ENCODE measurements around the gene PLOD1. TPM values are rescaled to one million over a fixed set of nuclear protein-coding genes. Genes with fewer than 3 reads are reported as not detected.

PLOD1 gene
- polyA plus RNA-seq, 3 donors: 46.7 to 71.4 (median 47.0) TPM

- 84 to 93% (median 92%) methylated on average over 8 of the region's 8 CpGs for WGBS, 3 donors
- no peak overlapping the region for H3K27ac ChIP-seq (ENCODE audit: low read depth, low read length)
These were observed 78.2 kb downstream of the PLOD1 start for GRCh38 chr1:12012560-12013316.

GRCh38 chr1:12014141-12014991 is 79.8 kb downstream of the PLOD1 start:
- no peak overlapping the region for H3K27ac ChIP-seq (ENCODE audit: low read depth, low read length)
- WGBS, 3 donors: 79 to 85% (median 79%) methylated on average over 16 of the region's 16 CpGs

DNA sequence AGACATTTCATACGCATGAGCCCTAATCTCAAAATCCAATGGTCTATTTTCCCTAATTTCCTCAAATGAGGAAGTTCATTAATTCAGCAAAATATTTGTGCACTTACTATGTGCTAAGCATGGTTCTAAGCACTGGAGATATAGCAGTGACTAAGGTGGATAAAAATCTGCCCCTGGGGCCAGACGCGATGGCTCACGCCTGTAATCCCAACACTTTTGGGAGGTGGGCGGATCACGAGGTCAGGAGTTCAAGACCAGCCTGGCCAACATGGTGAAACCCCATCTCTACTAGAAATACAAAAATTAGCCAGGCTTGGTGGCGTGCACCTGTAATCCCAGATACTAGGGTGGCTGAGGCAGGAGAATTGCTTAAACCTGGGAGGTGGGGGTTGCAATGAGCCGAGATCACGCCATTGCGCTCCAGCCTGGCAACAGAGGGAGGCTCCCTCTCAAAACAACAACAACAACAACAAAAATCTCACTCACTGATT is 80.5 kb downstream of the PLOD1 start:
- WGBS, 3 donors: 93 to 94% (median 93%) methylated on average over 10 of the region's 10 CpGs
- no peak overlapping the region for H3K27ac ChIP-seq (ENCODE audit: low read depth, low read length)

GRCh38 chr1:12015499-12015898 is 81.0 kb downstream of the PLOD1 start:
- 85 to 95% (median 87%) methylated on average over 9 of the region's 9 CpGs for WGBS, 3 donors
- H3K27ac ChIP-seq (ENCODE audit: low read depth, low read length): no peak overlapping the region

GRCh38 chr1:12016182-12016581 is 81.7 kb downstream of the PLOD1 start:
- WGBS, 3 donors: 84 to 98% (median 97%) methylated on average over 3 of the region's 3 CpGs

DNA sequence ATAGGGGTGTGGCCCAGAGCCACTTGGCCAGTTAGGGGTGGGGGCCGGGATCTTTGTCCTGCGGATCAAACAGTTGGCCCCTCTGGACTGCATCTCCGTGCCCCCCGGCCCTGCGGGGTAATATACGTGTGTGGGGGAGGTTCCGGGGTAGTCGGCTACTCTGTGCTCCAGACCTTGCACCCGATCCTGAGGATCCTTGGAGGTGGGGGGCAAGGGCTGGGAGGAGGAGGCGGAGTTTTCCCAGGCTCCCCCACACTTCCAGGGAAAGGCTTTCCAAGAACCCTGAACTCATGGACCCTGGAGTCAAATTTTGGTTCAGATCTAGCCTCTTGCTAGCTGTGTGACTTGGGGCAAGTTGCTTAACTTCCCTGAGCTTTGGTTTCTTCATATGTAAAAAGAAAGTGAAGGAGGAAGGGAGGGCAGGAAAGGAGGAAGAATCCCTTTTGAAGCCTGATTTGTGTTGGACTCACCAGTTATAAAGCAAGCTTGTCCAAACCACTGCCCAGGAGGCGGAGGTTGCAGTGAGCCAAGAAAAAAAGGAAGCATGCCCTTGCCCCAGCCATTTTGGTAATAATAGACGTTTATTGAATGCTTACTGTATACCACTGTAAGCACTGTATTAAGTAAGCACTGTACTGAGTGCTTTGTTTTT is 85.5 kb downstream of the PLOD1 start:
- 5 to 11% (median 7%) methylated on average over 12 of the region's 12 CpGs for WGBS, 3 donors
- H3K27ac ChIP-seq (ENCODE audit: low read depth, low read length): no peak overlapping the region

More at GRCh38 chr1:12016182-12016581, 81.7 kb downstream of the PLOD1 start:
- no peak overlapping the region for H3K27ac ChIP-seq (ENCODE audit: low read depth, low read length)

DNA sequence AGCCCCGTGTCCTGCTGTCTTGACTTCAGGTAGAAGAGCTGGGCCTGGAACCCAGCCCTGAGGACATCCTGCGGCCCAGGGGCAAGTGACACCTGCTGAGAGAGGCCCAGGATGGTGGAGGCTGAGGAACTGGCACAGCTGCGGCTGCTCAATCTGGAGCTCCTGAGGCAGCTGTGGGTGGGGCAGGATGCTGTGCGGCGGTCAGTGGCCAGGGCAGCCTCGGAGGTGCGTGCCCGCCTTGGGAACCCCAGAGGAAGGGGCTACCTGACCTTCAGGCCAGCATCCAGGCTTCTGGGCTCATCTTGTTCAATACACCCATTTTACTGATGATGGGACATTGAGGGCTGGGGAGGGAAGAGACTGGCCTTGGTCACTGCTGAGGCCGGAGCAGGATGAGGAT is 87.1 kb downstream of the PLOD1 start:
- no peak overlapping the region for H3K27ac ChIP-seq (ENCODE audit: low read depth, low read length)
- 91 to 93% (median 93%) methylated on average over 8 to 9 of the region's 9 CpGs for WGBS, 3 donors

DNA sequence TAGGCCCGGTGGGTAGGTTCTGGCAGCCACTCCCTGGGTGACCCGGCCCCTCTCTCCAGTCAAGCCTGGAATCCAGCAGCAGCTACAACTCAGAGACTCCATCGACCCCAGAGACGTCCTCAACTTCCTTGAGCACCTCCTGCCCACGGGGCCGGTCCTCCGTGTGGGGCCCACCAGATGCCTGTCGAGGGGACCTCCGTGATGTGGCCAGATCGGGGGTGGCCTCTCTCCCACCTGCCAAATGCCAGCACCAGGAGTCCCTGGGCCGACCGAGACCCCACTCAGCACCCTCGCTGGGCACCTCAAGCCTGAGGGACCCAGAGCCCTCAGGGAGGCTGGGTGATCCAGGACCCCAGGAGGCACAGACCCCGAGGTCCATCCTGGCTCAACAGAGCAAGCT is 87.5 kb downstream of the PLOD1 start:
- WGBS, 3 donors: 92 to 95% (median 94%) methylated on average over 13 to 14 of the region's 14 CpGs
- no peak overlapping the region for H3K27ac ChIP-seq (ENCODE audit: low read depth, low read length)

Other genes starting within 250 kb of the PLOD1 start
- gene DRAXIN, start 243.0 kb upstream of the PLOD1 start, polyA plus RNA-seq: under 1 TPM; under 0.01 to 0.03 (median 0.01) TPM
- 10 to 100 TPM; 52.4 to 72.3 (median 63.3) TPM for gene AGTRAP, start 198.6 kb upstream of the PLOD1 start, polyA plus RNA-seq
- 1 to 10 TPM in 2 of 3 donors, under 1 TPM in 1; 0.83 to 2.7 (median 2.1) TPM for gene C1orf167, start 172.5 kb upstream of the PLOD1 start, polyA plus RNA-seq
- gene MTHFR, start 128.8 kb upstream of the PLOD1 start, polyA plus RNA-seq: 10 to 100 TPM in 2 of 3 donors, 1 to 10 TPM in 1; 8.2 to 16.1 (median 14.0) TPM
- gene CLCN6, start 128.5 kb upstream of the PLOD1 start, polyA plus RNA-seq: 10 to 100 TPM in 1 of 3 donors, 1 to 10 TPM in 2; 5.4 to 12.6 (median 6.3) TPM
- 10 to 100 TPM in 1 of 3 donors, under 1 TPM in 2; 0.42 to 40.6 (median 0.49) TPM for gene NPPA, start 86.9 kb upstream of the PLOD1 start, polyA plus RNA-seq
- gene NPPB, start 75.8 kb upstream of the PLOD1 start, polyA plus RNA-seq: under 1 TPM in 2 of 3 donors, not detected in 1; 0.58 to 0.62 TPM
- gene KIAA2013, start 8.3 kb upstream of the PLOD1 start, polyA plus RNA-seq: 10 to 100 TPM; 19.2 to 38.2 (median 35.7) TPM
- 10 to 100 TPM; 19.0 to 53.3 (median 50.5) TPM for gene MFN2, start 45.7 kb downstream of the PLOD1 start, polyA plus RNA-seq
- 10 to 100 TPM; 19.0 to 34.0 (median 29.4) TPM for gene MIIP, start 84.8 kb downstream of the PLOD1 start, polyA plus RNA-seq
- 1 to 10 TPM in 2 of 3 donors, under 1 TPM in 1; 0.40 to 3.8 (median 2.8) TPM for gene TNFRSF8, start 128.6 kb downstream of the PLOD1 start, polyA plus RNA-seq
- gene TNFRSF1B, start 232.3 kb downstream of the PLOD1 start, polyA plus RNA-seq: 10 to 100 TPM in 2 of 3 donors, 1 to 10 TPM in 1; 5.8 to 44.3 (median 21.4) TPM

All from adipose tissue (tissue), 3 donors.